OCI-LY1 (cell line): Measurements from ENCODE around the gene DUSP3.

Experiments
- H2AFZ ChIP-seq: fragments of 200-600 bp; sonication (generic), shearing (Covaris generic); 2 replicates; pipeline ENCODE4 v1.6.0; 2014; ENCODE audit warnings: antibody characterized with exemption, mild to moderate bottlenecking, low read length
- H3F3A ChIP-seq: fragments of 200-600 bp; sonication (generic), shearing (Covaris generic); 2 replicates; pipeline ENCODE4 v1.6.0; 2014; ENCODE audit warnings: mild to moderate bottlenecking, antibody characterized with exemption, low read length, moderate library complexity; ENCODE audit not compliant: insufficient read depth
- H3K27ac ChIP-seq: fragments of 200-600 bp; sonication (generic); 2 replicates; pipeline ENCODE4 v1.5.1; 2014; ENCODE audit warnings: low read length, mixed run types, mild to moderate bottlenecking, low read depth; ENCODE audit not compliant: poor library complexity, severe bottlenecking
- H3K27me3 ChIP-seq: fragments of 200-600 bp; sonication (generic); 2 replicates; pipeline ENCODE4 v1.6.0; 2014; ENCODE audit warnings: antibody characterized with exemption, mild to moderate bottlenecking, low read length, moderate library complexity; ENCODE audit not compliant: insufficient read depth
- H3K36me3 ChIP-seq: fragments of 200-600 bp; sonication (generic); 2 replicates; pipeline ENCODE4 v1.6.1; 2014; ENCODE audit warnings: mild to moderate bottlenecking, antibody characterized with exemption, low read length, moderate library complexity, mixed read lengths; ENCODE audit not compliant: insufficient read depth
- H3K4me1 ChIP-seq: fragments of 200-600 bp; sonication (generic); 2 replicates; pipeline ENCODE4 v1.5.1; 2014; ENCODE audit warnings: mild to moderate bottlenecking, low read length, moderate library complexity; ENCODE audit not compliant: insufficient read depth, severe bottlenecking
- H3K4me2 ChIP-seq: fragments of 200-600 bp; sonication (generic), shearing (Covaris generic); 2 replicates; pipeline ENCODE4 v1.6.1; 2014; ENCODE audit warnings: low read length
- H3K4me3 ChIP-seq: fragments of 200-600 bp; sonication (generic); 2 replicates; pipeline ENCODE4 v1.5.1; 2014; ENCODE audit warnings: low read length, low read depth, mild to moderate bottlenecking, mixed read lengths; ENCODE audit not compliant: poor library complexity, severe bottlenecking
- H3K79me2 ChIP-seq: fragments of 200-600 bp; shearing (Covaris generic); 2 replicates; pipeline ENCODE4 v1.6.1; 2016; ENCODE audit warnings: mixed run types, low read length, mixed read lengths; ENCODE audit not compliant: insufficient read depth
- H3K9ac ChIP-seq: fragments of 200-600 bp; sonication (generic), shearing (Covaris generic); 2 replicates; pipeline ENCODE4 v1.6.1; 2014; ENCODE audit warnings: mild to moderate bottlenecking, low read length, mixed read lengths
- H3K9me2 ChIP-seq: fragments of 200-600 bp; sonication (generic), shearing (Covaris generic); 2 replicates; pipeline ENCODE4 v1.6.1; 2014; ENCODE audit warnings: low read depth, mild to moderate bottlenecking, low read length, mixed read lengths
- H3K9me3 ChIP-seq: fragments of 200-600 bp; shearing (Covaris generic); 2 replicates; pipeline ENCODE4 v1.6.1; 2014; ENCODE audit warnings: low read length, mixed read lengths
- H4K20me1 ChIP-seq: fragments of 200-600 bp; sonication (generic), shearing (Covaris generic); 2 replicates; pipeline ENCODE4 v1.6.0; 2016; ENCODE audit warnings: mild to moderate bottlenecking, low read length; ENCODE audit not compliant: insufficient read depth
- EZH2 ChIP-seq: fragments of 200-600 bp; sonication (generic), shearing (Covaris generic); IDR thresholded peaks from 2 replicates; pipeline ENCODE4 v1.8.0; 2017; ENCODE audit warnings: borderline replicate concordance, mixed run types, mild to moderate bottlenecking, antibody characterized with exemption, low read length, moderate library complexity, mixed read lengths
- TF ChIP-seq, protein P1 (sequence below): fragments of 200-600 bp; sonication (generic), shearing (Covaris generic); IDR thresholded peaks from 2 replicates; pipeline ENCODE4 v1.5.1; 2017; ENCODE audit warnings: mild to moderate bottlenecking, antibody characterized with exemption, low read length, moderate library complexity, mixed read lengths

Gene DUSP3

GRCh38 chr17:43810226-43810715 lies 31.5 kb upstream of the DUSP3 start:
- Histone ChIP-seq H2AFZ (no peak overlapping the region), H3K4me2 (no peak overlapping the region), H3K4me1 (no peaks in the 10 kb centered on the region), H3K27ac (no peak overlapping the region), H3K9me3 (no peaks in the 10 kb centered on the region), H3K27me3 (peaks cover 8% of the 10 kb centered on the region; the same call in 1 of the 2 replicates), H3K9me2 (no peaks in the 10 kb centered on the region), H3K4me3 (no peak overlapping the region), H3K36me3 (no peaks in the 10 kb centered on the region), H4K20me1 (no peaks in the 10 kb centered on the region), H3F3A (no peaks in the 10 kb centered on the region), H3K79me2 (no peaks in the 10 kb centered on the region), H3K9ac (no peak overlapping the region)
- TF ChIP-seq, protein P1, sequence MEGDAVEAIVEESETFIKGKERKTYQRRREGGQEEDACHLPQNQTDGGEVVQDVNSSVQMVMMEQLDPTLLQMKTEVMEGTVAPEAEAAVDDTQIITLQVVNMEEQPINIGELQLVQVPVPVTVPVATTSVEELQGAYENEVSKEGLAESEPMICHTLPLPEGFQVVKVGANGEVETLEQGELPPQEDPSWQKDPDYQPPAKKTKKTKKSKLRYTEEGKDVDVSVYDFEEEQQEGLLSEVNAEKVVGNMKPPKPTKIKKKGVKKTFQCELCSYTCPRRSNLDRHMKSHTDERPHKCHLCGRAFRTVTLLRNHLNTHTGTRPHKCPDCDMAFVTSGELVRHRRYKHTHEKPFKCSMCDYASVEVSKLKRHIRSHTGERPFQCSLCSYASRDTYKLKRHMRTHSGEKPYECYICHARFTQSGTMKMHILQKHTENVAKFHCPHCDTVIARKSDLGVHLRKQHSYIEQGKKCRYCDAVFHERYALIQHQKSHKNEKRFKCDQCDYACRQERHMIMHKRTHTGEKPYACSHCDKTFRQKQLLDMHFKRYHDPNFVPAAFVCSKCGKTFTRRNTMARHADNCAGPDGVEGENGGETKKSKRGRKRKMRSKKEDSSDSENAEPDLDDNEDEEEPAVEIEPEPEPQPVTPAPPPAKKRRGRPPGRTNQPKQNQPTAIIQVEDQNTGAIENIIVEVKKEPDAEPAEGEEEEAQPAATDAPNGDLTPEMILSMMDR, result no peak
- TF ChIP-seq EZH2, result no peak

DNA sequence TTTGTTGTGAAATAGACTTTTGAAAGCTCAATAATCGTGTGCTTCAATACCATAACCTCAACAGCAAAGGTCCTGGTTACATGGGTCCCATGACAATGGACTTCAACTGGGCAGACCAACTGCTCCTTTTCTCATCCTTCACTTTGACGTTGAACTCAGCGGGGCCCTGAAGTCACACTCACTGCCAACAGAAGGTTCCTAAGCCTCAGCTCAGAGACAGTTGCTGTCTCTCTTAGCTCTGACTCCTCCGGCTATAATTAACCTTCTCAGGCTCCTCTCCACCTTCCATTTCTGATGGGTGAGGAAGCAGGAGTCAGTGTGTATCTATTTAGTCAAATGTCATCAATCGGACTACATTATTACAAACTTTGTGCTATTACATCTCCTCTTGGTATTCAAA lies 30.3 kb upstream of the DUSP3 start:
- no peak overlapping the region for H3K27ac ChIP-seq
- TF ChIP-seq, protein P1, result no peak
- no peak for TF ChIP-seq EZH2
- no peak overlapping the region for H2AFZ ChIP-seq
- no peaks in the 10 kb centered on the region for H3K36me3 ChIP-seq
- H3K9me2 ChIP-seq, result no peaks in the 10 kb centered on the region
- no peak overlapping the region for H3K9ac ChIP-seq
- H3K27me3 ChIP-seq, result peaks cover 13% of the 10 kb centered on the region; the same call in 1 of the 2 replicates
- H3K9me3 ChIP-seq, result no peaks in the 10 kb centered on the region
- H3K4me2 ChIP-seq, result no peak overlapping the region
- no peaks in the 10 kb centered on the region for H4K20me1 ChIP-seq
- H3K4me3 ChIP-seq, result no peak overlapping the region
- H3F3A ChIP-seq, result no peaks in the 10 kb centered on the region
- H3K79me2 ChIP-seq, result no peaks in the 10 kb centered on the region
- H3K4me1 ChIP-seq, result no peaks in the 10 kb centered on the region

DNA sequence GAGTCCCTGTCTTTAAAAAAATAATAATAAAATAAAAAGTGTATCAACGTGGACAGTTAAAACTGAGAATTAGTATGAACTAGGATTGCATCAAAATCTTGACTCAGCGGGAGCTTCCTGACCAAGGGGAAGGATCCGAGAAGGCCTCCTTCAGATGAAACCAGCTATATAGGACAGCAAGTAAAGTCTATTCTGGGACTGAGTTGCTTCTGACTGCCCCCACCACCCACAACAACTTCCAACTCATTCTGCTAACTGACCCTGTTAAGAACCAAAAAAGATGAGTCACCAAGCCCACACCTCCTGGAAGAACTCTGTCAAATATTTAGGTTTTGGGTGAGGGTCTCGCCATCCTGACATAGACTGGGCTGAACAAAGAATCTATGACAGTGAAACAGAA lies 29.3 kb upstream of the DUSP3 start:
- Histone ChIP-seq H4K20me1 (no peaks in the 10 kb centered on the region), H3K9me2 (no peaks in the 10 kb centered on the region), H3K4me1 (no peaks in the 10 kb centered on the region), H3K4me2 (no peak overlapping the region), H3K27me3 (peaks cover 18% of the 10 kb centered on the region), H3K79me2 (no peaks in the 10 kb centered on the region), H3K9ac (no peak overlapping the region), H3K9me3 (no peaks in the 10 kb centered on the region), H3F3A (no peaks in the 10 kb centered on the region), H2AFZ (no peak overlapping the region), H3K27ac (no peak overlapping the region), H3K4me3 (no peak overlapping the region), H3K36me3 (no peaks in the 10 kb centered on the region)
- TF ChIP-seq, protein P1, result no peak
- no peak for TF ChIP-seq EZH2
